ENCODE measurements around the gene CD276. TPM values are rescaled to one million over a fixed set of nuclear protein-coding genes. Genes with fewer than 3 reads are reported as not detected.
"Not testable (repeated sequence)": the region's sequence is repeated elsewhere in the genome, so short reads cannot be mapped to it uniquely, and the experiment has no call there.

The CD276 gene
- polyA plus RNA-seq (2013, experiment 1 of 4) = 237 TPM
- 264 TPM for polyA plus RNA-seq (2013, experiment 2 of 4)
- polyA plus RNA-seq (2013, experiment 3 of 4) = 160 TPM
- 189 TPM for polyA plus RNA-seq (2013, experiment 4 of 4)

DNA sequence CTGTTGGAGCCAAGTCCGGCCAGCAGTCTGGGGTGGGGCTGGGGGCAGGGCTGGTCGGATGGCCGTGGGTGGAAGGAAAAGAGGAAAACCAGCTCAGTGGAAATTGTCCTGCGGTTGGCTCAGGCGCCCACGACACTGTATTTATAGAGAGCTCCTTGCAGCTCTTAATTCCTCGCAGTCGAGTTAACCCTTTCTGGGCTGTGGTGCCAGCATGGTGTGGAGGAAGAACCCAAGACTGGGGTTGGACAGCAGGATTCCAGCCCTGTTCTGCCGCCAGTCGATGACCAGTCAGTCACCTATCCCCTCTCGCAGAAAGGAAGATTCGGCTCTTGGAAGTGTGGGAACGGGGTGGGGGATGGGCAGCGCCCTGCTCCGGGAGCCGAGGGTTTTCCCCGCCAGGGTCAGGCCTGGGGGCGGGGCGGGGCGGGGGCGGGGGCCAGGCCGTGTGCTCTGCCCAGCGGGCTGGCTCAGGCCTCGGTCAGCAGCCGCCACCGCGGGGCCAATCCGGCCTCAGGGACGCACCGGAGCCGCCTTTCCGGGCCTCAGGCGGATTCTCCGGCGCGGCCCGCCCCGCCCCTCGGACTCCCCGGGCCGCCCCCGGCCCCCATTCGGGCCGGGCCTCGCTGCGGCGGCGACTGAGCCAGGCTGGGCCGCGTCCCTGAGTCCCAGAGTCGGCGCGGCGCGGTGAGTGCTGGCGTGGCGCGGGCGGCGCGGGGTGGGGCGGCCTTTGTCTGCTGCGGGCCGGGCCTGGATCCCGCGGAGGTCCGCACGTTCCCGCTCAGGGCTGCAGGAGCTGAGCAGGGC is at the start of gene CD276:
Gene CD276, plus strand, starts transcription at position 607 of the 804 bp plus-strand sequence. CDS start 15,257 bp downstream, outside the sequence.
- 1% methylated on average over 69 of the region's 69 CpGs for WGBS, 2 experiments
- Histone ChIP-seq H3K27ac (ENCODE audit: insufficient read depth, low read depth, low read length, poor library complexity, severe bottlenecking) (peak within 1 kb of the TSS; percentile 92), H3K36me3 (ENCODE audit: control insufficient read depth, insufficient read depth, low read length) (no peaks in the 10 kb centered on the region), H3K4me3 (ENCODE audit: insufficient read depth, low read depth, low read length) (peak within 1 kb of the TSS; percentile 73), H3K9me3 (ENCODE audit: control insufficient read depth, low read length) (no peaks in the 10 kb centered on the region), H3K27me3 (ENCODE audit: control insufficient read depth, insufficient read depth, low read length, poor library complexity, severe bottlenecking) (no peaks in the 10 kb centered on the region), H3K4me1 (ENCODE audit: control insufficient read depth, insufficient read depth, low read length) (peaks cover 23% of the 10 kb centered on the region)

DNA sequence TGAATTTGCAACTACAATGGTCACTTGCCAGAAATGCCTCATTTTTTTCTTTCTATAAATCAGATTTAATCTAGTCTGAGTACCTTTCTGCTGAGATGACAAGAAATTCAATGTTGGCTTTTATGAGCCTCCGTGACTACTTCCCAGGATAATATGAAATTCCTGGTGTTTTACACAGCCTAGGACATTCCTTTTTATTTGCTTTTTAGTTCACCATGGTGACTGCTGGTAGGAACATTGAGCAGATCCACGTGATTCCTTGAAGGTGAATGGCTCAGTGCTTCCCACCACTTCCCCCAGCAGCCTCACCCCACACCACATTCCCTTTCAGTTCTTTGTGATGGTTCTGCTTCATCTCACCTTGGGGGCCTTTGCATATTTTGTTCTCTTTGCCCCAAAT is 46.7 kb upstream of the CD276 start:
- no peak overlapping the region for H3K27ac ChIP-seq (ENCODE audit: insufficient read depth, low read depth, low read length, poor library complexity, severe bottlenecking)
- H3K27me3 ChIP-seq (ENCODE audit: control insufficient read depth, insufficient read depth, low read length, poor library complexity, severe bottlenecking) = peaks cover 3% of the 10 kb centered on the region
- H3K9me3 ChIP-seq (ENCODE audit: control insufficient read depth, low read length) = no peaks in the 10 kb centered on the region
- H3K4me1 ChIP-seq (ENCODE audit: control insufficient read depth, insufficient read depth, low read length) = no peaks in the 10 kb centered on the region
- H3K36me3 ChIP-seq (ENCODE audit: control insufficient read depth, insufficient read depth, low read length) = no peaks in the 10 kb centered on the region
- no peak overlapping the region for H3K4me3 ChIP-seq (ENCODE audit: insufficient read depth, low read depth, low read length)
- 64 to 66% methylated on average over 2 of the region's 2 CpGs for WGBS, 2 experiments

DNA sequence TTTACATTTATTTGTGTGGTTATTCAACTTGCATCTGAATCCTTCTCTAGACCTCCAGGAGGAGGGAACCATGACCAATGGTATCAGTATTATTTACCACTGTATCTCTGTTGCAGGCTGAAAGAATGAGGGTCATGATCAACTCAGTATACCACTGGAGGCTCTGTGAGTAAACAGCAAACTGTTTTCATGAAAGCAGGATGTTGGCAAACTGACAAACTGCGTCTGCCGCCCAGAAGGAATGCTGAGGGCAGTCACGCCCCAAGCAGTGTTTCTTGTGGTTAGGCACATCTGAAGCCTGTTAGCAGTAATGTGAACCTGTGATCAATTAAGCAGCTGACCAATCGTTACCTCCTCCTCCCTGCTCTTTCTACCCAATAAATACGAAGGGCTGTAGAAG is 44.7 kb upstream of the CD276 start:
- not testable (repeated sequence) for H3K9me3 ChIP-seq (ENCODE audit: control insufficient read depth, low read length); H3K4me1 ChIP-seq (ENCODE audit: control insufficient read depth, insufficient read depth, low read length); H3K36me3 ChIP-seq (ENCODE audit: control insufficient read depth, insufficient read depth, low read length); H3K27ac ChIP-seq (ENCODE audit: insufficient read depth, low read depth, low read length, poor library complexity, severe bottlenecking); H3K4me3 ChIP-seq (ENCODE audit: insufficient read depth, low read depth, low read length); H3K27me3 ChIP-seq (ENCODE audit: control insufficient read depth, insufficient read depth, low read length, poor library complexity, severe bottlenecking)
- WGBS, 2 experiments = 85 to 93% methylated on average over 5 of the region's 5 CpGs

DNA sequence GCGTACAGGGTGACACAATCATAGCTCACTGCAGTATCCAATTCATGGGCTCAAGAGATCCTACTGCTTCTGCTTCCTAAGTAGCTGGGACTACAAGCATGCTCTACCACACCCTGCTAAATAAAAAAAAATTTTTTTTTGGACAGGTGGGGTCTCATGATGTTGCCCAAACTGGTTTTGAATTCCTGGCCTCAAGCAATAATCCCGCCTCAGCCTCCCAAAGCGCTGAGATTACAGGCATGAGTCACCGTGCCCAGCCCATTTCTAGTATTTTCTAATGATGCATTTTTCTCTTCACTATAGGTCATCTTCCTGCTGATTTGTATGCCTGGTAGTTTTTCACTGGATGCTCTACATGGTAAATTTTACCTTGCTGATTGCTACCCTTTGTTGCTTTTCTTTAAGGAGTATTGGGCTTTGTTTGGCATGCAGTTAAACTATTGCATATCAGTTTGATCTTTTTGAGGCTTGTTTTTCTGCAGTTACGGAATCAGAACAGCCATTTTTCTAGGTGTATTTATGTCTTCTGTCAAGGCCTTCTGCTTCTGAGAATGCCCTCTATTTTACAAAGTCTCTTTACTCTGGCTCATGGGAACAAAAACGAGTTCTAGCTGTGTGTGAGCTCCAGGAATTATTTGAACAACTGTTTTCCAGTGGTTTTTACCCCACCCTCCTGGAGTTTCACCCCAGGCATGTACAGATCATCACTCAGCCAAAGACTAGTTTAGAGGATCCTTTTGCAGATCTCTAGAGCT is 36.7 kb upstream of the CD276 start:
- Histone ChIP-seq H3K4me3 (ENCODE audit: insufficient read depth, low read depth, low read length) (no peak overlapping the region), H3K4me1 (ENCODE audit: control insufficient read depth, insufficient read depth, low read length) (no peaks in the 10 kb centered on the region), H3K36me3 (ENCODE audit: control insufficient read depth, insufficient read depth, low read length) (no peaks in the 10 kb centered on the region), H3K27ac (ENCODE audit: insufficient read depth, low read depth, low read length, poor library complexity, severe bottlenecking) (no peak overlapping the region), H3K27me3 (ENCODE audit: control insufficient read depth, insufficient read depth, low read length, poor library complexity, severe bottlenecking) (no peaks in the 10 kb centered on the region), H3K9me3 (ENCODE audit: control insufficient read depth, low read length) (no peaks in the 10 kb centered on the region)
- 86 to 90% methylated on average over 6 of the region's 6 CpGs for WGBS, 2 experiments

DNA sequence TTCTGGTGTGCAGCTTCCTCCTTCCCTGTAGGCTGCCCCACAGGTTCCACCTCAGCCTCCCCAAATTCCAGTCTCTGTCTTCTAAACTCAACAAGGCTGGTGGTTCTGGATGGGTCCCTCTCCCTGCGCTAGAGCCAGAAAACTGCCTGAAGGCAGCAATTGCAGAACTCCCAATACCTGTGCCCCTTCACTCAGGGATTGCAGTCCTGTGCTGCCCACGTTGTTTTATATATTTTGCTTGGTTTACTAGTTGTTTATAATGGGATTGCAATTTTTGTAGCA is 36.2 kb upstream of the CD276 start:
- Histone ChIP-seq H3K27ac (ENCODE audit: insufficient read depth, low read depth, low read length, poor library complexity, severe bottlenecking) (no peak overlapping the region), H3K36me3 (ENCODE audit: control insufficient read depth, insufficient read depth, low read length) (no peaks in the 10 kb centered on the region), H3K27me3 (ENCODE audit: control insufficient read depth, insufficient read depth, low read length, poor library complexity, severe bottlenecking) (no peaks in the 10 kb centered on the region), H3K4me3 (ENCODE audit: insufficient read depth, low read depth, low read length) (no peak overlapping the region), H3K4me1 (ENCODE audit: control insufficient read depth, insufficient read depth, low read length) (no peaks in the 10 kb centered on the region), H3K9me3 (ENCODE audit: control insufficient read depth, low read length) (no peaks in the 10 kb centered on the region)
- WGBS, 2 experiments = 92 to 94% methylated on average over 2 of the region's 2 CpGs

DNA sequence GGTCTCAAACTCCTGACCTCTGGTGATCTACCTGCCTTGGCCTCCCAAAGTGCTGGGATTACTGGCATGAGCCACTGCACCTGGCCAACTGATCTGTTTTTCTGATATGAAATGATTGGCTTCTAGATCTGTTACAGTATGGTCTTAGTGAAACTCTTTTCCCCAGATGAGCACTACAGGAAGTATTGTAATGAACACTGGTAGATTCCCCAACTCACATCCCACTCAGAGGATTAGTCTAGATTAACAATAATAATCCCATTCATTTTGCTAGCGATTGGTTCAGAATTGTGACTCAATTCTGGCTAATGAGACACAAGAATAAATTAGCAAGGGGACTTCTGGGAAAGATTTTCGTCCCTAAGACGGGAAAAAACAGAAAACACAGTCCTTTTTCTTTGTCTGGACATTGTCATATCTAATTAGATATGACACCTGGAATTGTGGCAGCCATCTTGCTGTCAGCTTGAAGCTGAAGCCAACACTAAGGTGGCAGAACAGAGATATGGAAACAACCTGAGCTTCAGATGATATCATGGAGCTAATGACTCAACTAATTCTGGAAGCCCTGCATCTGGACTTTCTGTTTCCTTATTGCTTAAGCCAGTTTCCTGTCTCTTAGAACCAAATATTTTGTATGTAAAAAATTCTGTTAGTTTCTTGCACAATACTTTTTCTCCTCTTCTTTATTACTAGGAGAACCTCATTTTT is 33.6 kb upstream of the CD276 start:
- Histone ChIP-seq H3K27me3 (ENCODE audit: control insufficient read depth, insufficient read depth, low read length, poor library complexity, severe bottlenecking) (no peaks in the 10 kb centered on the region), H3K4me1 (ENCODE audit: control insufficient read depth, insufficient read depth, low read length) (no peaks in the 10 kb centered on the region), H3K4me3 (ENCODE audit: insufficient read depth, low read depth, low read length) (no peak overlapping the region), H3K9me3 (ENCODE audit: control insufficient read depth, low read length) (no peaks in the 10 kb centered on the region), H3K27ac (ENCODE audit: insufficient read depth, low read depth, low read length, poor library complexity, severe bottlenecking) (no peak overlapping the region), H3K36me3 (ENCODE audit: control insufficient read depth, insufficient read depth, low read length) (no peaks in the 10 kb centered on the region)
- 87 to 90% methylated on average over 3 of the region's 3 CpGs for WGBS, 2 experiments

DNA sequence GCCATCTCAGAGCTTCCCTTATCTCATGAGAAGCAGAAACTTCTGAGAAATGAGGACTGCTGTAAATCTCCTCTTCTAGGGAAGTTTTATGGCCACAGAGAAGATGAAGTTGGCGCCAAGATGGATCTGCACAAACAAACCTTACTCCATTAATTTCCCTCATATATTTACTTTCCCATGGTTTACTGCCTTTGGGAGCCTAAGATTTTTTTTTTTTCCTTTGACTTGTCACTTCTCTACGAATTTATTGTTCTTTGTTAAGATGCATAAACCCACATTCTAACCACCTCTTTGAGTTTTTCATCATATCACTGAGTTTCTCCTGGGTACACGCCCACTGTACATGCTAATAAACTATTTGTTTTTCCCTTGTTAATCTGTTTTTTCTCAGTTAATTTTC is 29.5 kb upstream of the CD276 start:
- Histone ChIP-seq H3K36me3 (ENCODE audit: control insufficient read depth, insufficient read depth, low read length) (no peaks in the 10 kb centered on the region), H3K27me3 (ENCODE audit: control insufficient read depth, insufficient read depth, low read length, poor library complexity, severe bottlenecking) (no peaks in the 10 kb centered on the region), H3K4me3 (ENCODE audit: insufficient read depth, low read depth, low read length) (no peak overlapping the region), H3K27ac (ENCODE audit: insufficient read depth, low read depth, low read length, poor library complexity, severe bottlenecking) (no peak overlapping the region), H3K4me1 (ENCODE audit: control insufficient read depth, insufficient read depth, low read length) (no peaks in the 10 kb centered on the region), H3K9me3 (ENCODE audit: control insufficient read depth, low read length) (no peaks in the 10 kb centered on the region)
- 82 to 85% methylated on average over 3 of the region's 3 CpGs for WGBS, 2 experiments

DNA sequence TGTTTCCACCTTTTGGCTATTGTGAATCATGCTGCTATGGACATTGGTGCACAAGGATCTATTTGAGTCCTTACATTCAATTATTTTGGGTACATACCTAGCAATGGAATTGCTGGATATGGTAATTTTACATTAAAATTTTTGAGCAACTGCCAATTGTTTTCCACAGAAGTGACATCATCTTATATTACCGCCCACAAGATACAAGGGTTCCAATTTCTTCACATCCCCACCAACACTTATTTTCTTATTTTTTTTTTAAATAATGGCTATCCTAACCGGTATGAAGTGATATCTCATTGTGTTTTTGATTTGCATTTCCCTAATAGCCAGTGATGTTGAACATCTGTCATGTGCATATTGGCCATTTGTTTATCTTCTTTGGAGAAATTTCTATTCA is 28.5 kb upstream of the CD276 start:
- 95 to 100% methylated on average over 1 to 2 of the region's 2 CpGs for WGBS, 2 experiments
- Histone ChIP-seq H3K4me1 (ENCODE audit: control insufficient read depth, insufficient read depth, low read length) (no peaks in the 10 kb centered on the region), H3K27me3 (ENCODE audit: control insufficient read depth, insufficient read depth, low read length, poor library complexity, severe bottlenecking) (no peaks in the 10 kb centered on the region), H3K27ac (ENCODE audit: insufficient read depth, low read depth, low read length, poor library complexity, severe bottlenecking) (no peak overlapping the region), H3K36me3 (ENCODE audit: control insufficient read depth, insufficient read depth, low read length) (no peaks in the 10 kb centered on the region), H3K4me3 (ENCODE audit: insufficient read depth, low read depth, low read length) (no peak overlapping the region), H3K9me3 (ENCODE audit: control insufficient read depth, low read length) (no peaks in the 10 kb centered on the region)

DNA sequence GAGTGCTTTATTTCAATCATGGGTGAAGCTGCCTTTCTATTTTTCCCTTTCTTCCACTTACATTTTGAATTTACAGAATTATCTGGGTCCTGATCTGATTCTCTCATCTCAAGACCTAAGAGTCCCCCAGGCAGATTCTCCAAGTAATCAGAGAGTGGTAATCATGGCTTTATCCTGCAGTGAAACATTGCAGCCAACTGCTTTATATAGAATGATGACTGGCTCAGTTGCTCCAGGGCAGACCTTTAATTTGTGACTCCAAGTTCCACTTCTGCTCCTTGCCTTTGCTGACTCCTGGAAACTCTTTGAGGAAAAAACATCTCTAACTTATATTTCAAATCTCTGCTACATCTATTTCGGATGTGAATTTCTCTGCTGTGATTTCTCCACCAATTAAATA is 25.5 kb upstream of the CD276 start:
- 83 to 100% methylated on average over 1 of the region's 1 CpG for WGBS, 2 experiments
- no peaks in the 10 kb centered on the region for H3K36me3 ChIP-seq (ENCODE audit: control insufficient read depth, insufficient read depth, low read length)

DNA sequence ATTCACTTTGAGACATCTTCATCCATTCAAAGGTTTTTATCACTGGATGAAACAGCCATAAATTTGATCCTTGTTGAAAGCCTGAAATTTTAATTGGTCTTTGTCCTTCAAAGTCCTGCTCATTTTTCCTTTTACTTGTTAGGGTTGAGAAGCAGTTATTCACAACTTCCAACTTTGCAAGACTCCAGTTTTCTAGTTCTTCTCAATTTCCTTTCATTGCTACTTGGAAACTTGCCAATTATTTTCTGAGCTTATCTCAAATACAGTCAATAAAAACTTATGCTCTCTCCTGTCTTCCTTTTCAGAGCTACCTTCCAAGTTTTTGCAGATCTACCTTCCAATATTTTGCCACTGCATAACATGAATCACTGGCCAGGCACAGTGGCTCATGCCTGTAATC is 23.7 kb upstream of the CD276 start:
- Histone ChIP-seq H3K36me3 (ENCODE audit: control insufficient read depth, insufficient read depth, low read length) (no peaks in the 10 kb centered on the region), H3K4me1 (ENCODE audit: control insufficient read depth, insufficient read depth, low read length) (no peaks in the 10 kb centered on the region), H3K27me3 (ENCODE audit: control insufficient read depth, insufficient read depth, low read length, poor library complexity, severe bottlenecking) (no peaks in the 10 kb centered on the region), H3K9me3 (ENCODE audit: control insufficient read depth, low read length) (no peaks in the 10 kb centered on the region), H3K27ac (ENCODE audit: insufficient read depth, low read depth, low read length, poor library complexity, severe bottlenecking) (no peak overlapping the region), H3K4me3 (ENCODE audit: insufficient read depth, low read depth, low read length) (no peak overlapping the region)

More for the DNA sequence above, 25.5 kb upstream of the CD276 start:
- Histone ChIP-seq H3K27me3 (ENCODE audit: control insufficient read depth, insufficient read depth, low read length, poor library complexity, severe bottlenecking) (no peaks in the 10 kb centered on the region), H3K4me1 (ENCODE audit: control insufficient read depth, insufficient read depth, low read length) (no peaks in the 10 kb centered on the region), H3K9me3 (ENCODE audit: control insufficient read depth, low read length) (no peaks in the 10 kb centered on the region), H3K27ac (ENCODE audit: insufficient read depth, low read depth, low read length, poor library complexity, severe bottlenecking) (no peak overlapping the region), H3K4me3 (ENCODE audit: insufficient read depth, low read depth, low read length) (no peak overlapping the region)

All from ectodermal cell (in vitro differentiated cells).